Measurements from ENCODE around the gene SYNDIG1. TPM values are rescaled to one million over a fixed set of nuclear protein-coding genes. Genes with fewer than 3 reads are reported as not detected.

Gene SYNDIG1
- polyA plus RNA-seq, 1 of the 3 experiments (the other 2 are of a cell fraction), result not detected

- no peak for TF ChIP-seq MAX (IDR thresholded peaks at IDR 0.05; ENCODE audit: low read depth)
Observed at GRCh38 chr20:24587384-24588046, 118.1 kb downstream of the SYNDIG1 start (continued).

- H3K27ac ChIP-seq (ENCODE audit: low read depth in 2 of 2, low read length in 1 of 2), result no peak overlapping the region; a peak in 1 of 4 replicates
- no peaks in the 10 kb centered on the region for H3F3A ChIP-seq (replicated peaks; ENCODE audit: insufficient read depth)
- POLR2A ChIA-PET, result no interaction called here
- WGBS (ENCODE audit: low lambda C conversion rate), result 15% methylated on average over 5 of the region's 6 CpGs
- H4K20me1 ChIP-seq (ENCODE audit: insufficient read depth), result no peaks in the 10 kb centered on the region
- H3K27me3 ChIP-seq (ENCODE audit: insufficient read depth), result no peaks in the 10 kb centered on the region
- H3K9ac ChIP-seq, result no peak overlapping the region
- H3K79me2 ChIP-seq (ENCODE audit: insufficient read depth), result no peaks in the 10 kb centered on the region
- CTCF ChIA-PET, result interaction anchor here (0.7 to 1.6 kb wide), 3 partner anchors 23 to 107 kb away, joined by 3 to 4 read pairs (median 3); no protein-coding TSS in a partner anchor
- peaks cover 0 to 40% of the 10 kb centered on the region in 2 experiments; a peak in 2 of 4 replicates for H3K4me1 ChIP-seq (ENCODE audit: control insufficient read depth in 1 of 2, insufficient read depth in 2 of 2, low read depth in 1 of 2, low read length in 1 of 2)
- H3K4me2 ChIP-seq, result no peak overlapping the region; the same call in 1 of the 2 replicates
- DNase-seq, result no peak
- no peaks in the 10 kb centered on the region for H3K36me3 ChIP-seq (replicated peaks in 1 of 2; ENCODE audit: control insufficient read depth in 1 of 2, insufficient read depth in 2 of 2, low read length in 1 of 2)
- no peaks in the 10 kb centered on the region for H3K9me3 ChIP-seq
- H3K9me2 ChIP-seq, result no peaks in the 10 kb centered on the region
- TF ChIP-seq YY1 (IDR thresholded peaks at IDR 0.05; ENCODE audit: low read depth), result no peak
- TF ChIP-seq FOXJ3 (CRISPR knock-in tag; IDR thresholded peaks at IDR 0.05), result no peak
- no peak for TF ChIP-seq SIN3A (IDR thresholded peaks at IDR 0.05; ENCODE audit: borderline replicate concordance, low read depth, low read length)
- TF ChIP-seq TEAD4 (IDR thresholded peaks at IDR 0.05; ENCODE audit: borderline replicate concordance, insufficient read depth), result no peak
- no peak for TF ChIP-seq USF1 (IDR thresholded peaks at IDR 0.05; ENCODE audit: borderline replicate concordance, low read depth)
- TF ChIP-seq TAF1 (IDR thresholded peaks at IDR 0.05; ENCODE audit: borderline replicate concordance, low read depth, low read length), result no peak
- TF ChIP-seq IRF3 (IDR thresholded peaks at IDR 0.05; ENCODE audit: low read depth, low read length), result no peak
- TF ChIP-seq RXRA (IDR thresholded peaks at IDR 0.05; ENCODE audit: borderline replicate concordance, low read depth), result no peak
- no peak for TF ChIP-seq TCF12 (IDR thresholded peaks at IDR 0.05)
- TF ChIP-seq GATA2 (CRISPR knock-in tag; IDR thresholded peaks at IDR 0.05), result no peak
- TF ChIP-seq POLR2AphosphoS5 (IDR thresholded peaks at IDR 0.05; ENCODE audit: low read depth, low read length), result no peak
- no peak for TF ChIP-seq MAX (IDR thresholded peaks at IDR 0.05; ENCODE audit: low read depth)
- TF ChIP-seq CHD2 (IDR thresholded peaks at IDR 0.05; ENCODE audit: low read length, partially characterized antibody), result no peak
- no peak for TF ChIP-seq CTCF (IDR thresholded peaks at IDR 0.05)
- TF ChIP-seq RFX5 (IDR thresholded peaks at IDR 0.05; ENCODE audit: low read length), result no peak
- TF ChIP-seq MEF2A (IDR thresholded peaks at IDR 0.05; ENCODE audit: borderline replicate concordance, low read depth), result no peak
- no peak for TF ChIP-seq EZH2phosphoT487 (IDR thresholded peaks at IDR 0.05; ENCODE audit: borderline replicate concordance, low read depth)
- TF ChIP-seq JUND (IDR thresholded peaks at IDR 0.05), result no peak
- no peak for TF ChIP-seq REST (IDR thresholded peaks at IDR 0.05; ENCODE audit: low read depth, low read length)
- H3K4me3 ChIP-seq (ENCODE audit: low read depth in 2 of 2, low read length in 1 of 2), result no peak overlapping the region
- no peak overlapping the region for H2AFZ ChIP-seq (ENCODE audit: low read depth)
Observed at GRCh38 chr20:24588047-24588635, 118.7 kb downstream of the SYNDIG1 start.

Measured in SK-N-SH (cell line).